SK-N-DZ (cell line): ENCODE data around the gene B3GAT1.
A peak's percentile ranks its signal among the peaks of the same experiment; 100 is the strongest.

Source experiments
- DNase-seq: peaks from one replicate; pipeline ENCODE4 v3.0.0-alpha.2; 2015; ENCODE audit warnings: low spot score

Gene B3GAT1

DNA sequence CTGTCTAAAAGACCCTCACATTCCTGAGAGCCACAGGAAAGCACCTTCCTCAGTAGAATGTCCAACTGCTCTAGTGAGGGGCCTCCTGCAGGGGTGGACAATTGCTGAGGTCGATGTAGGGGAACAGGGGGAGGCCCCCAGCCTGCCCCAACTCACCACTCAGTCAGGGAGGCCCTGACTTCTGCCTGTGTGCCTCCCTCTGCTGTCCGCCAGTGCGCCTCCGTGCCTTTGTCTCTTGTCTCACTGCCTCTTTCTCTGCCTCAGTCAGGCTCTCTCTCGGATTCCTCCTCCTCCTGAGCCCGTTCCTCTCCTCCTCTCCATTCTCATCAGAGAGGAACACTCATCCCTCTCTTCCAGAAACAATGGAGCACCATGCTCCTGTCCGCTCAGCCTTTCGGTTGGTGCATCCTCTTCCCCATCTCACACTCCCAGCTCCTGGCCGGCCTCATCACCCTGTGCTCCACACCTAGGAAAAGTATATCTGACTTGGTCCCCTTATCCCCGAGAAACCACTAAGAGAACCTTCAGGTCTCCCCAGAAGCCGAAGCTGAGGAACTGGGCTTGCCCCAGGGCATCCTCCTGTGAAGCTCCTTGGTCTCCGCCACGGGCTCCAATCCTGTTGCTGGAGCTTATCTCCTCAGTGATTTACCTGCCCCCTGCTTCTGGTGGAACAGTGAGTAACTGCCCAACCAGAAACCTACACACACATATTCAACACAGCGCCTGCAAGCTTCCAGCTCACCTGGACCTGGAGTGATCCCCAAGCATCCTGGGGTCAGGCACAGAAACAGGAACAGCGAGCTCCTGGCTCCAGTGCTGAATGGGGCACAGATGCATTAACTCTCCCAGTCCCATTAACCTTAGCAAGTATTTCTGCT is 2.3 kb downstream of the B3GAT1 start:
- no peak for DNase-seq

DNA sequence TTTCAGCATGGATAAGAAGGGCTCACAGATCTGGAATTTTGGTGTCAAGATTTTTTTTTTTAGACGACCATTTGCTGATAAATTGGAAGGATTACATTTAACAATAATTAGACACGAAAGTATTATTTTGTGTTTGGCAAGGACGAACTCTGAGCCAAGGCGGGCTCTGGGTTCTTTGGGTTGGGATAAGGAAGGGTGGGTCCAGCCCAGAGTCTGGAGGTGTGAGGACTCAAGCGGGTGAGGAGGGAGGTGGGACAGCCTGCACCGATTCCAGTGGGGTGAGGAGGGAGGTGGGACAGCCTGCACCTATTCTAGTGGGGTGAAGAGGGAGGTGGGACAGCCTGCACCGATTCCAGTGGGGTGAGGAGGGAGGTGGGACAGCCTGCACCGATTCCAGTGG is 4.1 kb downstream of the B3GAT1 start:
- DNase-seq = no peak

DNA sequence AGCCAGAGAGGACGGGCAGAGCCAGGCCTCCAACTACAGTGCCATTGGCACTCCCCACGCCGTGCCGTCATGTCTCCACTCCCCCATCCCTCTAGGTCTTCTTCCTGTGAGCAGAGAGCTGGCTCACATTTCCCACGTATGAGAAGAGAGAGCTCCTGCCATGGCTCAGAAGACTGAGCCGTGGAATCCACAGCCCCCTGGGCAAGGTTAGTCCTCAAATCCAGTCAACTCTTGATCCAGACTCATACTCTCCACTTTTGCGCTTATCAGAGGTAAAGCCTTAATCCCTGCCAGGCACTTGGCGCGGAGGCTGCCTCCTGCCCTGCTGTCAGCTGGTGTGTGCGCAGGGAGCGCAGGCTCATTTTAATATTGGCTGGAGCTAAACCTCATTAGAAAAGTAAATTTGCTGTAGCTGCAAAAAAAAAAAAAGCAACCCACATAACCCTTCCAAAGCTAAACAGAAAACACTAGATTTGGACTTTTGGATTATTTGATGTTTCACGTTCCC is 4.7 kb downstream of the B3GAT1 start:
- DNase-seq = no peak

DNA sequence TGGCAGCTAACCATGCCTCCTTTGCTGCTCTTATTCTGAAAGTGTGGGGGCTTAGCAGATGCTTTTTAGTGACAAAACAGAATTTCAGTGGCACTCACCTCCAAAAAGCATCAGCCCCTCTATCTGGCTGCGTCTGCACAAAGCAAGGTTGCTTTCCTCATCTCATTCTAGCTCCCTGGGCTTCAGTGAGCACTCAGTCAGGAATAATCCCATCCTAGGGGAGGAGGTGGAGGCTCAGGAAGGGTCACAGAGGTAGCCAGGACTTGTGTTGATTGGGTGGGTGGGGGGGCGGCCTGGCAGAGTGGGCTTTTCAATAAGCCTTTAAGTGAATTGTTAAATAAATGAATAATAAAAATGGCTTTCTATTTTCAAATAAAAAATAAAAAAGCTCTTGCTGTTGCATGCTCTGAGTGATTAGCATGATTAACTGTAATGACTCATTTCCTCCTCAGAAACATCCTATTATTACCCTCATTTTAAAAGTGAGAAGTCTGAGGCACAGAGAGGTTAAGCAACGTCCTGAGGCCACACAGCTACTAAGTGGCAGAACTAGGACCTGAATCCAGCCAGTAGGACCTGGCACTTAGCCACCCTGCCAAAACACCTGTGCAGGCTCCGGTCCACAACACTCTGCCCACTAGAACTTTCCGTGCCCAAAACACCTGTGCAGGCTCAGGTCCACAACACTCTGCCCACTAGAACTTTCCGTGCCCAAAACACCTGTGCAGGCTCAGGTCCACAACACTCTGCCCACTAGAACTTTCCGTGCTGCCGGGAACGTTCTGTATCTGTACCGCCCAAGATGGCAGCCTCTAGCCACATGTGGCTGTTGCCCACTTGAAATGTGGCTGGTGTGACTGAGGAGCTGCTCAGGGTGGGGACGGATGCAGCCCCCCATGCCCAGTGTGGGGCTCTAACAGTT is 5.5 kb downstream of the B3GAT1 start:
- no peak for DNase-seq

DNA sequence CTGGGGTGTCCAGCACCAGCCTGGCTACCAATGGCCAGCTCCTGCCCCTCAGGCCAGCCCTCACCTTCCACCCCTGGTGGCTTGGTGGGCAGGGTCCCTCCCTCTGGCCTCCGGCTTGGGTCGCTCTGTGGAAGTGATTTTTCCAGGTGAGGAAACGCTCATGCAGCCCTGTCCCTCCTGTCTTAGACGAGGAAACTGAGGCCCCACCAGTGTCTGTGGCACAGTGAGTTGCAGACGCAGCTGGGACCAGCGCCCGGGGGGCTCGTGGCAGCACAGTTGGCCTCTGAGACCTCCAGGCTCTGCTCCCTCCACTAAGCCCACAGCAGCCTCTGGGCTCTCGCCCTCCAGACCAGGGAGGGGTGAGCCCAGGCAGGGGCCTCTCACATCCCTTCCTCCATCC is 6.2 kb downstream of the B3GAT1 start:
- DNase-seq = no peak

DNA sequence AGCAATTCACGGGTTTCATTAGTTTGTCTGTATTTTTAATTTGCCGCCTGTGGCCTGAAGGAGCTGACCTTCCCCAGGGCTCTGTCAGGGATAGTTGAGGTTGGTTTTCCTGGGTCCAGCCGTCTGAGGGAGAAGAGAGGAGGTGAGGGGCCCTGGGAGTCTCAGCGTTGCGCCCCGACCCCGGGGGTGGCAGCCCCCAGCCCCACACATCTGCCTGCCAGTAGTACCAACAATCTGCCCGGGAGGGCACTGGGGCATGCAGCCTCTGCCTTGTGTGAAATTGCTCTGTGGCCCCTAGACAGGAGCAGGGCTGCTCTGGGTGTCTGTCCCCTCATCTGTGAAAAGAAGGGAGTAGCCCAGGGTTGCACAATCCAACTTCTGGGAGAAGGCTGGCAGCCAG is 6.6 kb downstream of the B3GAT1 start:
- DNase-seq = no peak

DNA sequence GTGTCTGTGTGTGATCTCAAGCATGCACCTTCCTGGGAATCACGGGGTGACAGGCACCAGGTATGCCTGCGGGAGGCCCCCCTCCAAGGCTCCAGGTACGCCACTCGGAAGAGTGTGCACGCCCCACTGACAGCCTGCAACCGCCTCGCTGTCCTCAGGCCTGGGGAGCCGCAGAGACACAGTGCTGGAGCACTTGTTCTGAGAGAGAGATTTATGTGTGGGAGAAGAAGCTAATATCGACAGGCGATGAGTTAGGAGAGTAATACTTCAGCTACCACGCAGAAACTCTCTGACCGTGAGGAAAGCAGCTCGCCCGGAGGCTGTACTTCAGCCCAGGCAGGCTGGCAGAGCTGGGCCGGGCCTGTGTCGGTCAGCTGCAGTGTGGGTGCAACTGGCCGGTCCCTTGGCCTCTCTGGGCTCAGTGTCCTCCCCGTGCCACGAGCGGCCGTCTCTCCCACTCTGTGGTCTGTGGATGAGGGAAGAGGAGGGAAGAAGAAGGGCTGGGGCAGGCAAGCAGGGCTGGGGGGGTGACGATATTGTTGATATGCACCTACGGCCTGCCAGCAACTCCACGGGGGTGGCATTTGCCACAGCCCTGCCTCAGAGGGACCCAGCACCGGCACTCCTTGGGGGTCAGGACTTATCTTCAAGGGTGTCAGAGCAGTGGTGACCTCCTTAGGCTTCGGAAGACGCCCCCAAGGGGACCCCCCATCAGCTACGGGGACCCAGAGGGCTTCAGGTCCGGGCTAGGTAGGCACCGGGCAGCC is 7.3 kb downstream of the B3GAT1 start:
- DNase-seq = no peak

DNA sequence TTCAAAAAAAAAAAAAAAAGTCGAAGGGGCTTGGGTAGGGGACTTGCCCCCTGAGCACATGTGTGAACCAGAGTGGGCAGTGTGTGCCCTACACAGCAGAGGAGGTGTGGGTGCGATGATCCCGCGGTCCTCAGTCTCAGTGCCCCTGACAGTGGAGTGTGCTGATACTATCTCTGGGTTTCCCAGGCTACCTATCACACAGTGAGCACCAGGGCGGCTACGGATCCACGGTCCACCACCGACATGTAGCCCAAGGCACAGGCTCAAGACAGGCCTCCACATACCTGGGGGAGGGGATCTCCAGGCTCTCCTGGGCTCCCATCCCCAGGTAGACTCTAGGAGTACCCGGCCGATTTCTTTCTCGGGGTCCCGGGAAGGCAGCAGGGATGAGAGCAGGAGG is 9.1 kb downstream of the B3GAT1 start:
- DNase-seq = no peak

DNA sequence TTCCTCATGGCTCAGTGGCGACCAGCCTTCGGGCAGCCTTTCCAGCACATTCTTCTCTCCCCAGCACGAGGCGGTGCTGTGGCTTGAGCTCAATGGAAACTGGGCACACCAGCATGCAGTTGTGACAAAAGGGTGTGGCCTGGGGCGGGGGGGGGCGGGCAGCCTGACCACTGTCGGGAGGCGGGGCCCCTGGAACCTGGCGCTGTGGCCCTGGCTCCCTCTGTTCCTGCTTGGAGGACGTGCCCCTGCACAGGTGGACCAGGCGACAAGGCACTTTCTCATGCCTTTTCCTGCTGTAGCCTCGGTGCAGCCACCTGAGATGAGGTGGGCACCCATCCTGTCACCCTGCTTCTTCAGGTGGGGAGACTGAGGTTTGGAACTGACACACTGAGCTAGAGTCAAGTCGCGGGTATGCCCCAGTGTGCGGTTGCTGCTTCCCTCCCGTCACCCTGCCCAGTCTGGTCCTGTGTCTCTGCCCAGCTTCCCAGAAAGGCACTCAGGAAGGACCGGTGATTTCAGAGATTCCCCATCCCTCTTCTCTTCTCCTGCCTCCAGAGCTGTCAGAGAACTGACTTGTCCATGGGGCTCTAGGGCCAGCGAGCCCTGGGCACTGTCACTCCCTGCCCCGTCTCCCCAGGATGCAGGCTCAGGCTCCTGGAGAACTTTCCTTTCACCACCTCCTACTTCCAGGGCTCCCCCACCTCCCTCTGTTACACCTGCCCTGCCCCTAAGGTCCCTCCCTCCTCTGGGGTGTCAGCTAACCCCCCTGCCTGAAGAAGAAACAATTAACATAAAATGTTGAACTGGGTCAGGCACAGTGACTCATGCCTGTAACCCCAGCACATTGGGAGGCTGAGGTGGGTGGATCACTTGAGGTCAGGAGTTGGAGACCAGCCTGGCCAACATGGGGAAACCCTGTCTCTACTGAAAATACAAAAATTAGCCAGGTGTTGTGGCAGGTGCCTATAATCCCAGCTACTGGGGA is 9.9 kb downstream of the B3GAT1 start:
- no peak for DNase-seq

DNA sequence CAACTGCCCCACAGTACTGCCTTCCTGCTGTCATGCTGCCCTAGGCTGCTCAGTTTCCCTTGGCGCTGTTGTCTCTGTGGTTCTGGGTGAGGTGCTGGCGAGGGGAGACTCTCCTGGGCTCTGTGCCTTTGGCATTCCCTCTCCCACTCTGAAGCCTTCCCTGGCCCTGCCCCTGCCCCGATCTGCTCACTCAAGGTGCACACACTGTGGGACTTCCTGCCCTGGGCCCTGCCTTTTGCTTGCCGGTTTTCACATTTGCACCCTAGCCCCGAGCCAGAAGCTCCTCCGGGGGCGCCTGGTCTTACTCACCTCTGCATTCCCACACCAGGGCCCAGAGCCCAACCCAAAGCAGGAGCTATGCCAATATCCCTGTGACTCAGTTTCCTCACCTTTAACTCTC is 12.0 kb downstream of the B3GAT1 start:
- DNase-seq = no peak

DNA sequence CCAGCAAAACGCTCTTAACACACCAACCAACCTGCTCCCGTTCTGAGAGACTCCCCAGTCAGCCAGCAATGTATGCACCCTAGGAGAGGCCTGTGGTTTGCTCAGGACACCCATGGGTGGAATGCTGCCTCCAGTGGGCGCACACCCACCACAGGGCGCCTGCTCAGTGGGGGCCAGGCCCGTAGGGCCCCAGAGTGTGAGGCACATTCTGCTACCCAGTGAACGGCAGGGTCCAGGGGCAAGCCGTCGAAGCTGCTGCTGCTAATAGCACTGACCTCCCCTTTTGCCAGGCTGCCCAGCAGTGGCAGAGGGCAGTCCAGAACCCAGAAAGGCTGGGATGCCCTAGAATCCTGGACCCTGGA is 12.8 kb downstream of the B3GAT1 start:
- DNase-seq = no peak

DNA sequence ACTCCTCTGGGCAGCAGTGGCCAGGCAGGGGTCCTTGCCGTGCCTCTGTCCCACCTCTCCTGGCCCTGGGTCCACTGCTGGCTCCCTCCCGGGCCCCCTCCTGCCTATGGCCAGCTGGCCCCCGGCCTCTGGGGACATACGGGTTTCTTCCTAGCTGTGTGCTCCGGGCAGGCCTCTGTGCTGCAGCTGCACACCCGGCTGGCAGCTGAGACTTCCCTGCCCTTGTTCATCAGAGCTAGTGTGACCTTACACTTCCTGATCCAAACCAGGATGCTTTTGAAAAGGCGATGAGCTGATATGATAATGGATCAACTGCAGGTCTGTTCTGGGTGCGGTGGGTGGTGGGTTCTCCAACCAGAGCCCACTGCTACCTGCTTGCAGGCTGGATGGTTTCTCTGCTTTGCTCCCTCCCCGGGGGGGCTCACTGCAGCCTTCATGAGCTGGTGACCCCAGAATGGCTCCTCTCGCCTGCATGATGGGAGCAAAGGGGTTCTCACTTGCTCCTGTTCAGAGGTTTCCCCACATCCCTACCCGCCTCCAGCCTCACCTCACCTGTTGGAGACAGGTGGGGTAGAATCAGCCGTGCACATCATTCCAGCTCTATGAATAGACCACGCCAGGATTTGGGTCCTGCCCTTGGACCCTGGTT is 13.3 kb downstream of the B3GAT1 start:
- DNase-seq = peak; percentile 67

DNA sequence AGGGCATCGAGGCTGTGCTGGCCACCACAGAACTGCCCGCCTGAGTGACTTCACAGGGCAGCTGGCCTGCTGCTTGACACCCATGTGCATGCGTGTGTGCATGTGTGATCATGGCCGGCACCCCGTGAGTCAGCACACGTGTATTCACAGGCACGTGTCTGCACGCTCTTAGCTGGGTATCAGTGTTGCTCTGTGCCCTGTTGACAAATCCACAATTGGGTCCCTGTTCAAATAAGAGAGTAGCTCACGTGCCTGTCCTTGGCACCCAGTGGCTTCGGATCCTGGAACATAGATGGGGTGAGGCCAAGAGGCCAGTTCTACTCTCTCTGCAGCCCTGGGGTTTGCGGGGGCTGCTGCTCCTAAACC is 14.0 kb downstream of the B3GAT1 start:
- no peak for DNase-seq

DNA sequence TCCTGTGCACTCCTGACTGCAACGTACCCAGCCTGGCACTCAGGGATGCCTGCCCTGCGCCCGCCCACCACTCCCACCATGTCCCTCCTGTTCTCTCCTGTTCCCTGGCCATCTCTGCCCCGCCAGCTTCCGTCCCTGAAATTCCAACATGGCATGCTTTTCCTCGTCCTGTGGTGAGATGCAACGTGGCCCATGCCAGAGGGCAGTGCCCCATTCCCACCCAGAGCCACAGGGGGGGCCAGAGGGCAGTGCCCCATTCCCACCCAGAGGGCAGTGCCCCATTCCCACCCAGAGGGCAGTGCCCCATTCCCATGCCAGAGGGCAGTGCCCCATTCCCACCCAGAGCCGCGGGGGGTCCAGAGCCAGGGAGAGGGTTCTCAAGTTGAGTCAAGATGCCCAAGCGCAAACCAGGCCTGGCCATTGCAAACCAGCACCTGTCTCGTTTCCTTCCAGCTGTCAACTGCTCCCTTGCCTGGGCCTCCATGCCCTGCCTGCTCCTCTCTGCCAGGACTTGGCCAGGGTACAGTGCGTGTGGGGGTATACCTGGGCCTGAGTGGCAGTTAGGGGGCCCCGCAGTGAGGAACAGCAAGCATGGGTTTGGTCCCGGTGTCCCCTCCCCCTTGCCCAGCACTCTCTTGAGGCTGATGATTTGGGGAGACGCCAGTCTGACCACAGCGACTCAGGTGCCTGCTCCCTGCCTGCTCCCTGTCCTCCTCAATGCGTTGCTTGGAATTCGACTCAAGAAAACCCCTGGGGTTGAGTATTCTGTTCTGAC is 14.6 kb downstream of the B3GAT1 start:
- DNase-seq = no peak

DNA sequence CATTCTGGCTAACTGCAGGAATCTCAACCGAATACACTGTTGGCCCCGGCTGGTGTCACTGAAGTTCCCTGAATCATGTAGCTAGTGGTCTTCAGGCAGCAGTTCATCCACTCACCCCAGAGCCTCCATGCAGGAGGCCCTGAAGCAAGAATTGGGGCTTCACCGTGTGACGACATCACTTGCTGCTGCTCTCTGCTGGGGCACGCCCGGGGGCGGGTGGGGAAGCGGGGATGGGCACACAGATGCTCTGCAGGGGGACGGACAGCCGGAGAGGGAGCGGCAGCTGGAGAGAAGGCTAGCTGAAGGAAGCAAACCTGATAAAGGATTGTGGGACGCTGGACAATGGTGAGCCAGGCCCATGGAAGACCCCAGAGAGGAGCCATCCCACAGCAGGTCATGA is 17.0 kb downstream of the B3GAT1 start:
- no peak for DNase-seq

DNA sequence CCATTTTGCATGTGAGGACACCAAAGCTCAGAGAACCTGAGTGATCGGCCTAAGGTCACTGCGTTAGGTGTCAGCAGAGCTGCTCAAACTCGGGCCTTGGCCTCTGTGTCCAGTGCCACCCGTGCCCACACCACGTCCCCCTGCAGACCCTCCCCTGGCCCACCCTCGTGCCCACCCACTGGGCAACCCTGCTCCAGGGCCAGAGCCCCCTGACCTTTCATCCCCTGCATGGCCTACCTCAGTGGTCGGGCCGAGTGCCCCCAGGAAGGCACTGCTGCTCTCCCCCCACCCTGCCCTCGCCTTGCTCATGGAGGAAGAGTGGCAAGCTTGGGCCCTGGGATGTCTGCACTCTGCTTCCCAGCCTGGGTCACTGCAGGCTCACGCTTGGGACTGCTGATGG is 17.7 kb downstream of the B3GAT1 start:
- no peak for DNase-seq

DNA sequence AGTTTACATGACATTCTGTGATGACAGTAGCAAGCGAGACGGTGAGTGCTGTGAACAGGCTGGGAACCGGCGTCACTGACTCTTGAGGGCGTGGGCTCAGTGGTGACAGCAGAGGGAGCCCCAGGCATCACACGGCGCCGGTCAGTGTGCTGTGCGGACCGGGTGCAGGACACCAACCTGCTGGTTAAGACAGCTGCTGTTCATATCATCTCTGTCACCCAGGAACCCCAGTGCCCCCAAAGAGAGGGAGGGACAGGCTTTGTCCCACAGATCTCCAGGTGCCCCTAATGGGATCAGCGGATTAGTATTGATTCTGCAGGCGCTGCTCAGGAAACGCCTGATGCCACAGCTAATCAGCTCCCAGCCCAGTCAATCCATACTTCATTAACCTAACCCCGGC is 18.4 kb downstream of the B3GAT1 start:
- DNase-seq = peak; percentile 43

DNA sequence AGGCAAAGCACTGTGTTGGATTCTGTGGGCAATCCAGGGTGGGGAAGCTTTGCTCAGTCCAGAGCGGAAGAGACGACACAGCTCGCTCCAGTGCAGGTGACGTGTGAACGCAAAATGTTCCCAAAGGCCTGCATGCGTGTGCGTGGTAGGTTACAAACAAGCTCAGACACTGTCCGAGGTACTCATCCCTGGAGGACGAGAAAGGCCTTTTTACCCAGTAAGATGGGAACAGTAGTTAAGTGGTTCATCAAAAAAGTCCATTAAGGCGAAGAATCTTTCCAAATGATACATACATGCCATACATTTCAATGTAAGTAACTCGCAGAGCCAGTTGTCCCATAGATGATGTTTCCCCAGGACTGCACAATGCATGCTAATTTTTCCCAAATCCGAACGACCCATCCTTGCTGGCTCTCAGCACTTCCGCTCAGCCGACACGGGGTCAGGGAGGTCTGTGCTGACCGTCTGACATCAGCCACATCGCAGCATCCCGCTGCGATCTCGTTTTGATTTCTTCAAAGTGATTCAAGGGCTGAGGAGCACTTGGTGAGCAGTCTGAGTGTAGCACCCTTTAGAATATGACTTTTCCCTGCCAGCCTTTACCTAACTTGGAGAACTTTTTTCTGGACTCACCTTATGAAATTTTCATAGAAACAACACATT is 19.0 kb downstream of the B3GAT1 start:
- DNase-seq = no peak

DNA sequence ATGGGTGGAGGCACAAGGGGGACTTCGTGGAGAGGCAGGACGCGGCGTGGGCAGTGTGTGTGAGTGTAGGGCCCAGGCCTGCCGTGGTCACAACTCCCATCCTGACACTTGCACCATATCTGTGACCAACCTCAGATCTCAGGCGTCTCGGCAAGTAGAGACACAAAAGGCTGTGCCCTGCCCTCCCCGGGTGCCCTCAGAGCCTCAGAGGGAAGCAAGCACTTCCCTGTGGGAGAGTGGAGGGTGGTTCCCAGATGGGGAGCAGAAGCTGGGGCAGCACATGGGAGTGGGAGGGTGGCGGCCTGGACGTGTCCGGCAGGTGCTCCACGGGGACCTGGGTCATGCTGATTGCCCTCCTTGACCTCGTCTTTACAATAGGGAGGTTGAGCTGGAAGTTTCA is 20.4 kb downstream of the B3GAT1 start:
- DNase-seq = no peak
